Testis (tissue), 3 donors: ENCODE data around the gene OPCML. TPM values are rescaled to one million over a fixed set of nuclear protein-coding genes. Genes with fewer than 3 reads are reported as not detected.

Experiments used
- DNase-seq: peaks from one replicate; pipeline ENCODE4 v3.0.0-alpha.2; 2019
- H3K27ac ChIP-seq, 2 donors: fragments of 200-600 bp; sonication (generic); one replicate each; pipeline ENCODE4 v1.5.1; 2019
- H3K27me3 ChIP-seq: fragments of 200-600 bp; sonication (generic); one replicate; pipeline ENCODE4 v1.5.1; 2019
- H3K36me3 ChIP-seq: fragments of 200-600 bp; sonication (generic); one replicate; pipeline ENCODE4 v1.5.1; 2017; ENCODE audit warnings: low read depth; ENCODE audit errors: missing control alignments
- H3K4me1 ChIP-seq: fragments of 200-600 bp; sonication (generic); one replicate; pipeline ENCODE4 v1.5.1; 2019
- H3K4me3 ChIP-seq, 2 donors: fragments of 200-600 bp; sonication (generic); one replicate each; pipeline ENCODE4 v1.5.1; 2017 to 2019
- H3K9me3 ChIP-seq: fragments of 200-600 bp; sonication (generic); one replicate; pipeline ENCODE4 v1.5.1; 2017
- CTCF ChIP-seq, 3 experiments: fragments of 450-650 bp in 2 of 3; fragments of 200-600 bp in 1 of 3; sonication (generic) in 1 of 3; IDR thresholded peaks; one replicate each; pipeline ENCODE4 v1.5.1; 2016 to 2019; ENCODE audit warnings: antibody characterized with exemption in 3 of 3, mild to moderate bottlenecking in 2 of 3, moderate library complexity in 1 of 3
- POLR2A ChIP-seq: fragments of 450-650 bp; IDR thresholded peaks from one replicate; pipeline ENCODE4 v1.6.1; 2017; ENCODE audit warnings: antibody characterized with exemption, mild to moderate bottlenecking, moderate library complexity
- WGBS, 2 donors: methylation state at CpG; one replicate each; pipeline ENCODE4 v1.1.5; 2018; 5-methylcytosine and 5-hydroxymethylcytosine counted together
- intact Hi-C: fragments of 100-400 bp; cut with DNase I; formaldehyde crosslinking; loops from one replicate; pipeline ENCODE4 v1.15.1; 2023; ENCODE audit warnings: low total_unique reads
- polyA plus RNA-seq: library from polyadenylated mRNA; stranded (reverse); fragments of 350-450 nt; fragmentation: Illumina TruSeq; extraction: RNeasy Lipid Tissue Mini Kit (QIAGEN cat#74804); gene quantifications from one replicate; pipeline ENCODE4 v1.2.3, GENCODE V29; 2014; ENCODE audit warnings: low read depth, low replicate concordance; ENCODE audit not compliant: insufficient read depth
- total RNA-seq, 2 donors: library from RNA; depleted of rRNA; stranded (reverse); fragments of >200 nt; gene quantifications; one replicate each; pipeline ENCODE4 v1.2.3, GENCODE V29; 2016

The OPCML gene
- total and polyA plus RNA-seq, 3 donors from 2014 or later = 0.16 to 2.7 (median 0.62) TPM

GRCh38 chr11:133323354-133323753, 208.9 kb downstream of the OPCML start:
- intact Hi-C loops = no loop called here
- Histone ChIP-seq H3K4me1 (no peaks in the 10 kb centered on the region), H3K4me3 (no peak overlapping the region), H3K36me3 (no peaks in the 10 kb centered on the region), H3K27me3 (no peaks in the 10 kb centered on the region), H3K9me3 (no peaks in the 10 kb centered on the region), H3K27ac (no peak overlapping the region)
- 67 to 71% methylated on average over 3 of the region's 3 CpGs for WGBS, 2 donors
- DNase-seq = no peak
- TF ChIP-seq CTCF (IDR thresholded peaks at IDR 0.05) (no peak), POLR2A (no peak)

GRCh38 chr11:133318221-133318620, 214.1 kb downstream of the OPCML start:
- no peaks in the 10 kb centered on the region for H3K4me1 ChIP-seq
- WGBS, 2 donors = 46 to 48% methylated on average over 5 of the region's 5 CpGs

GRCh38 chr11:133311230-133311629, 221.1 kb downstream of the OPCML start:
- Histone ChIP-seq H3K27me3 (no peaks in the 10 kb centered on the region), H3K36me3 (no peaks in the 10 kb centered on the region), H3K4me1 (no peaks in the 10 kb centered on the region), H3K27ac (no peak overlapping the region), H3K9me3 (no peaks in the 10 kb centered on the region), H3K4me3 (no peak overlapping the region)
- no peak for TF ChIP-seq CTCF (IDR thresholded peaks at IDR 0.05)
- WGBS, 2 donors = 89 to 93% methylated on average over 1 of the region's 1 CpG
- intact Hi-C loops = no loop called here
- no peak for DNase-seq

More at GRCh38 chr11:133318221-133318620, 214.1 kb downstream of the OPCML start:
- H3K9me3 ChIP-seq = no peaks in the 10 kb centered on the region
- TF ChIP-seq POLR2A = no peak
- TF ChIP-seq CTCF (IDR thresholded peaks at IDR 0.05) = no peak
- H3K36me3 ChIP-seq = no peaks in the 10 kb centered on the region
- intact Hi-C loops = no loop called here
- H3K4me3 ChIP-seq = no peak overlapping the region
- no peaks in the 10 kb centered on the region for H3K27me3 ChIP-seq
- H3K27ac ChIP-seq = no peak overlapping the region
- DNase-seq = no peak

- DNase-seq = no peak
- intact Hi-C loops = no loop called here
- Histone ChIP-seq H3K36me3 (no peaks in the 10 kb centered on the region), H3K27ac (no peak overlapping the region), H3K27me3 (no peaks in the 10 kb centered on the region), H3K4me3 (no peak overlapping the region), H3K4me1 (no peaks in the 10 kb centered on the region), H3K9me3 (no peaks in the 10 kb centered on the region)
- WGBS, 2 donors = 39% methylated on average over 2 of the region's 2 CpGs
- no peak for TF ChIP-seq POLR2A
- no peak for TF ChIP-seq CTCF (IDR thresholded peaks at IDR 0.05)
Observed at GRCh38 chr11:133306019-133306418, 226.3 kb downstream of the OPCML start.

GRCh38 chr11:133305208-133305956, 226.9 kb downstream of the OPCML start:
- Histone ChIP-seq H3K27ac (no peak overlapping the region), H3K9me3 (no peaks in the 10 kb centered on the region), H3K27me3 (no peaks in the 10 kb centered on the region), H3K4me1 (no peaks in the 10 kb centered on the region), H3K4me3 (no peak overlapping the region), H3K36me3 (no peaks in the 10 kb centered on the region)
- TF ChIP-seq CTCF (IDR thresholded peaks at IDR 0.05) (no peak), POLR2A (no peak)
- WGBS, 2 donors = 73 to 75% methylated on average over 5 of the region's 5 CpGs
- intact Hi-C loops = no loop called here
- no peak for DNase-seq
